Parathyroid adenoma (tissue), 2 donors: ENCODE results near the gene MON1A.
"Not testable (repeated sequence)": the region's sequence is repeated elsewhere in the genome, so short reads cannot be mapped to it uniquely, and the experiment has no call there.

Experiments used
- H2AFZ ChIP-seq: fragments of 300-600 bp; sonication (generic); one replicate; pipeline ENCODE4 v1.7.0; 2017; ENCODE audit warnings: antibody characterized with exemption, mild to moderate bottlenecking
- H3K27ac ChIP-seq: fragments of 300-600 bp; sonication (generic); one replicate; pipeline ENCODE4 v1.7.0; 2017
- H3K27me3 ChIP-seq: fragments of 300-600 bp; sonication (generic); one replicate; pipeline ENCODE4 v1.7.0; 2017; ENCODE audit warnings: low read length; ENCODE audit not compliant: control insufficient read depth, insufficient read depth
- H3K36me3 ChIP-seq: fragments of 300-600 bp; sonication (generic); one replicate; pipeline ENCODE4 v1.7.0; 2017; ENCODE audit warnings: low read length; ENCODE audit not compliant: control insufficient read depth, insufficient read depth
- H3K4me1 ChIP-seq: fragments of 300-600 bp; sonication (generic); one replicate; pipeline ENCODE4 v1.7.0; 2017; ENCODE audit warnings: control low read depth
- H3K4me2 ChIP-seq: fragments of 300-600 bp; sonication (generic); one replicate; pipeline ENCODE4 v1.7.0; 2017; ENCODE audit warnings: low read length
- H3K4me3 ChIP-seq: fragments of 300-600 bp; sonication (generic); one replicate; pipeline ENCODE4 v1.7.0; 2017; ENCODE audit warnings: low read depth, low read length
- H3K79me2 ChIP-seq: fragments of 300-600 bp; sonication (generic); one replicate; pipeline ENCODE4 v1.7.0; 2017; ENCODE audit warnings: control low read depth
- H3K9ac ChIP-seq: fragments of 300-600 bp; sonication (generic); one replicate; pipeline ENCODE4 v1.7.0; 2017; ENCODE audit warnings: mild to moderate bottlenecking
- H3K9me3 ChIP-seq: fragments of 300-600 bp; sonication (generic); one replicate; pipeline ENCODE4 v1.7.0; 2017; ENCODE audit warnings: low read length; ENCODE audit not compliant: control insufficient read depth
- CTCF ChIP-seq: fragments of 300-600 bp; sonication (generic); IDR thresholded peaks from one replicate; pipeline ENCODE4 v1.7.0; 2017; ENCODE audit warnings: antibody characterized with exemption, mild to moderate bottlenecking
- donor health status: primary hyperparathyroidism.

The MON1A gene

GRCh38 chr3:49910409-49911123 lies 19.0 kb downstream of the MON1A start:
- no peaks in the 10 kb centered on the region for H3K27me3 ChIP-seq
- no peaks in the 10 kb centered on the region for H3K9me3 ChIP-seq
- H3K9ac ChIP-seq = no peak overlapping the region
- no peak overlapping the region for H3K4me3 ChIP-seq
- no peaks in the 10 kb centered on the region for H3K79me2 ChIP-seq
- H3K4me1 ChIP-seq = peaks cover 16% of the 10 kb centered on the region
- no peak overlapping the region for H2AFZ ChIP-seq
- no peaks in the 10 kb centered on the region for H3K36me3 ChIP-seq
- H3K27ac ChIP-seq = no peak overlapping the region
- no peak for TF ChIP-seq CTCF
- H3K4me2 ChIP-seq = no peak overlapping the region

DNA sequence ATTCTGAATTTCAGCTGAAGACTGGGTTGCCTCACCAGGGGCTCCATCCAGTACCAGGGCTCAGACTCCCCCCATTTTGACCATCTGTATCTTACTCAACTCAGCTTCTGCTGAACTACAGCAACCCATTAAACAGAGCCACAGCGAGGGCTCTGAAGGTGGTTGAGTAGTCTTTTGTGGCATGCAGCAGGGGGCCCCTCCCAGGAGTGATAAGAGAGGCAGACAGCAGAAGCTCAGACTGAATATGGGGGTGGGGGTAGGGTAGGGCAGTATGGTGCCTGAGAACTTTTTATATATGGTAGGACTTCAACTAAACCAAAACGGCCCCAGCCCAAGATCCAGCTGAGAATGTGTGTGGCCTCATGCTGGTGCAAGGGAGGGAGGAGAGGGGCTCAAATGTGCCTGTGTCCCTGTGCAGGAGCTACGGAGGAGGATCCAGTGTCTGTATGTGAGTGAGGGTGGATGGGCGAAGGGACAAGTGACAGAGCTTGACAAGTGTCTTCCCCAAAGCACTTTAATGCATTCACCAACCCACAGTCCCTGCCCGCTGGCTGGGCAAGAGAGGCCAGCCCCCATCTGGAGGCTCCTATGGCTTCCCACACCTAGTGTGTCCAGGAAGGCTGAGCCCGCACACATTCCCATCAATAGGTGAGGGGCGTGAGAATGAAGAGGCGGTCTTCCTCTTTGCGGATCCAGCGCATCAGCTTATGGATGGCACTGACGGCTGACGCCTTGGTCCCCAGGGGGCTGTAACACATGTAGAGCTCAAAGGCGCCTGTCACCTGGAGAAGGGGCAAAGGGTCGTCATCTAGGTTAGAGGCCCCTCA lies 21.0 kb downstream of the MON1A start:
- Histone ChIP-seq H3K27ac (no peak overlapping the region), H3K79me2 (no peaks in the 10 kb centered on the region), H3K4me3 (no peak overlapping the region), H3K9me3 (no peaks in the 10 kb centered on the region), H3K27me3 (no peaks in the 10 kb centered on the region), H2AFZ (no peak overlapping the region), H3K4me1 (peaks cover 10% of the 10 kb centered on the region), H3K36me3 (no peaks in the 10 kb centered on the region), H3K4me2 (no peak overlapping the region), H3K9ac (no peak overlapping the region)
- TF ChIP-seq CTCF = no peak

- H3K4me3 ChIP-seq = no peak overlapping the region
- H3K9me3 ChIP-seq = no peaks in the 10 kb centered on the region
- peak overlapping the region; percentile 18 for H3K4me2 ChIP-seq
- H3K36me3 ChIP-seq = no peaks in the 10 kb centered on the region
- peak overlapping the region; percentile 71 for H2AFZ ChIP-seq
- H3K27ac ChIP-seq = peak overlapping the region; percentile 41
- H3K9ac ChIP-seq = no peak overlapping the region
- no peaks in the 10 kb centered on the region for H3K27me3 ChIP-seq
- H3K4me1 ChIP-seq = peaks cover 10% of the 10 kb centered on the region
- TF ChIP-seq CTCF = peak; percentile 62
- H3K79me2 ChIP-seq = no peaks in the 10 kb centered on the region
These were observed 23.4 kb downstream of the MON1A start for GRCh38 chr3:49906073-49906743.

GRCh38 chr3:49904448-49904847 lies 25.2 kb downstream of the MON1A start:
- H3K4me3 ChIP-seq, H3K9me3 ChIP-seq, H3K79me2 ChIP-seq, H3K36me3 ChIP-seq, H3K27me3 ChIP-seq, H2AFZ ChIP-seq, H3K4me2 ChIP-seq, H3K27ac ChIP-seq, H3K9ac ChIP-seq: not testable (repeated sequence)
- peaks cover 10% of the 10 kb centered on the region for H3K4me1 ChIP-seq
